ENCODE measurements around the gene AUTS2. TPM values are rescaled to one million over a fixed set of nuclear protein-coding genes. Genes with fewer than 3 reads are reported as not detected.

Gene AUTS2
- total RNA-seq, 1 experiment from 2014 or later = 256 TPM

DNA sequence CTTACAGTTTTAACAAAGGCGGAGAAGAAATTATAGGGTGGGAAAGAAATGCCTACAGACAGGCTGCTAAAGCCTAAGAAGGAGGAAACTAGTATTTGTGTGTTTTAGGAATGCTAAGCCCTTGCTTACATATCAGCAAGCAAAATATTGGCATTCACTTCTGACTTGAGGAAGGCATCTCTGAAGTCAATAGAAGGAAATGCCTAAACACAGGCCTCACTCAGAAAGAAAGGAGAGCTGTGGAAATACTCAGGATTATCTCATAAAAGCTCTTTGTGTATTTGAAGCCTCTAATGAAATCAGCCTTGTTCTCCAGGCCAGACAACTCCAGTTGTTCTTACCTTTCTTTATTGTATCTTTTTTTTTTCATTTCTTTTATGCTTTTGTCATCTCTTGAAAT is 158.0 kb downstream of the AUTS2 start:
- no peak overlapping the region for H3K23ac ChIP-seq (ENCODE audit: insufficient read length, low read depth, low read length)
- Mint-ChIP-seq H3K9me3 (no peaks in the 10 kb centered on the region), H3K4me3 (no peak overlapping the region), H3K4me1 (peaks cover 33 to 34% of the 10 kb centered on the region in 2 experiments), H3K27ac (no peak overlapping the region), H3K36me3 (ENCODE audit: insufficient read depth in 1 of 3, low read depth in 3 of 3) (no peaks in the 10 kb centered on the region), H3K27me3 (ENCODE audit: low read depth) (no peaks in the 10 kb centered on the region)
- H3K9ac ChIP-seq (ENCODE audit: extremely low read depth, insufficient read length, low read length) = no peak overlapping the region
- TF ChIP-seq, protein P1, sequence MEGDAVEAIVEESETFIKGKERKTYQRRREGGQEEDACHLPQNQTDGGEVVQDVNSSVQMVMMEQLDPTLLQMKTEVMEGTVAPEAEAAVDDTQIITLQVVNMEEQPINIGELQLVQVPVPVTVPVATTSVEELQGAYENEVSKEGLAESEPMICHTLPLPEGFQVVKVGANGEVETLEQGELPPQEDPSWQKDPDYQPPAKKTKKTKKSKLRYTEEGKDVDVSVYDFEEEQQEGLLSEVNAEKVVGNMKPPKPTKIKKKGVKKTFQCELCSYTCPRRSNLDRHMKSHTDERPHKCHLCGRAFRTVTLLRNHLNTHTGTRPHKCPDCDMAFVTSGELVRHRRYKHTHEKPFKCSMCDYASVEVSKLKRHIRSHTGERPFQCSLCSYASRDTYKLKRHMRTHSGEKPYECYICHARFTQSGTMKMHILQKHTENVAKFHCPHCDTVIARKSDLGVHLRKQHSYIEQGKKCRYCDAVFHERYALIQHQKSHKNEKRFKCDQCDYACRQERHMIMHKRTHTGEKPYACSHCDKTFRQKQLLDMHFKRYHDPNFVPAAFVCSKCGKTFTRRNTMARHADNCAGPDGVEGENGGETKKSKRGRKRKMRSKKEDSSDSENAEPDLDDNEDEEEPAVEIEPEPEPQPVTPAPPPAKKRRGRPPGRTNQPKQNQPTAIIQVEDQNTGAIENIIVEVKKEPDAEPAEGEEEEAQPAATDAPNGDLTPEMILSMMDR (conservative IDR thresholded peaks at IDR 0.05) = no peak
- no peak overlapping the region for H3K18ac ChIP-seq (ENCODE audit: insufficient read length, low read depth, low read length)
- peaks cover 2% of the 10 kb centered on the region for H3K4me1 ChIP-seq (ENCODE audit: insufficient read depth, low read length)
- H3K79me2 ChIP-seq (ENCODE audit: insufficient read depth, low read length) = no peaks in the 10 kb centered on the region
- no peak overlapping the region for H2AFZ ChIP-seq (ENCODE audit: low read length)
- no peaks in the 10 kb centered on the region for H4K20me1 ChIP-seq (ENCODE audit: control insufficient read depth, insufficient read depth, insufficient read length)
- H2BK20ac ChIP-seq (ENCODE audit: low read depth, low read length, poor library complexity, severe bottlenecking) = no peak overlapping the region
- no CpG with 5 or more reads among the region's 1 CpG for WGBS (ENCODE audit: extremely low coverage, insufficient read length, low lambda C conversion rate)
- H2AK5ac ChIP-seq (ENCODE audit: insufficient read length, low read length) = no peak overlapping the region
- H3K79me1 ChIP-seq (ENCODE audit: insufficient read depth, low read depth, low read length, poor library complexity, severe bottlenecking) = no peaks in the 10 kb centered on the region
- H3K23me2 ChIP-seq (ENCODE audit: insufficient read length, low read depth, low read length, poor library complexity, severe bottlenecking) = no peaks in the 10 kb centered on the region
- H3K27ac ChIP-seq (ENCODE audit: insufficient read length, low read depth, low read length) = no peak overlapping the region
- H2BK12ac ChIP-seq (ENCODE audit: insufficient read length, low read depth, low read length) = no peak overlapping the region
- no peak overlapping the region for H3K14ac ChIP-seq (ENCODE audit: insufficient read depth, low read length)
- no peak overlapping the region for H4K8ac ChIP-seq (replicated peaks; ENCODE audit: insufficient read length, low read depth, low read length)
- no peak overlapping the region for H2BK5ac ChIP-seq (ENCODE audit: insufficient read length, low read length)
- H2BK15ac ChIP-seq (ENCODE audit: low read depth, low read length) = no peak overlapping the region
- H3K56ac ChIP-seq (ENCODE audit: insufficient read length, low read depth, low read length) = no peak overlapping the region
- H3K27me3 ChIP-seq (ENCODE audit: insufficient read depth, low read length) = no peaks in the 10 kb centered on the region
- H3K9me3 ChIP-seq (ENCODE audit: control insufficient read depth, low read depth, low read length) = no peaks in the 10 kb centered on the region
- no peak overlapping the region for H4K5ac ChIP-seq (ENCODE audit: insufficient read length, low read depth, low read length)
- H2BK120ac ChIP-seq (ENCODE audit: low read depth, low read length, poor library complexity, severe bottlenecking) = no peak overlapping the region
- H3K4me2 ChIP-seq (ENCODE audit: insufficient read depth, insufficient read length, low read length) = no peak overlapping the region
- H3T11ph ChIP-seq (ENCODE audit: low read length) = no peak overlapping the region
- H4K91ac ChIP-seq (ENCODE audit: insufficient read length, low read depth, low read length) = no peak overlapping the region
- no peak for DNase-seq
- no peak overlapping the region for H3K4ac ChIP-seq (ENCODE audit: low read depth, low read length)

Measured in H9 (cell line).